GM12875 (cell line): ENCODE data around the gene LHX5.

ENCODE experiments used
- H3K4me3 ChIP-seq: one replicate; pipeline ENCODE4 v1.5.1; 2011; ENCODE audit warnings: low read depth, low read length, control low read depth
- TF ChIP-seq, protein P1 (sequence below): IDR thresholded peaks from 2 replicates; pipeline ENCODE4 v1.5.1; 2011; ENCODE audit warnings: low read depth, mild to moderate bottlenecking, control low read depth, inconsistent platforms, low read length, moderate library complexity, borderline replicate concordance; ENCODE audit not compliant: insufficient read depth

LHX5 gene

DNA sequence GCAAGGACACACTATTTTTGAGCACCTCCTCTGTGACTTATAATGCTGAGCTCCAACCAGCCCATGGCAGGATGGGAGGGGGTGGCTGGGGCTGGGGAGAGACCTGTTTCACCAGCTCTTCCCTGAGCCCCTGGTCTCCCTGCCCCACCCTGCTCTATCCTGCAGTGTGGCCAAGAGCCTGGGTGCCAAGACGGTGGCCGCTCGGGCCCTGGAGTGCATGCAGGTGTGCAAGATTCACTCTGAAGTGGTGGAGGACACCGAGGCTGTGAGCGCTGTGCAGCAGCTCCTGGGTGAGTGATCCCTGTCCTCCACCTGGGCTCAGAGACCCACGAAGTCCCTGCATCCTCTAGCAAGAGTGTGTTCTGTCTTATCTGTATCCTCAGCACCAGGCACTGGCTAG is 35.1 kb downstream of the LHX5 start:
- TF ChIP-seq, protein P1, sequence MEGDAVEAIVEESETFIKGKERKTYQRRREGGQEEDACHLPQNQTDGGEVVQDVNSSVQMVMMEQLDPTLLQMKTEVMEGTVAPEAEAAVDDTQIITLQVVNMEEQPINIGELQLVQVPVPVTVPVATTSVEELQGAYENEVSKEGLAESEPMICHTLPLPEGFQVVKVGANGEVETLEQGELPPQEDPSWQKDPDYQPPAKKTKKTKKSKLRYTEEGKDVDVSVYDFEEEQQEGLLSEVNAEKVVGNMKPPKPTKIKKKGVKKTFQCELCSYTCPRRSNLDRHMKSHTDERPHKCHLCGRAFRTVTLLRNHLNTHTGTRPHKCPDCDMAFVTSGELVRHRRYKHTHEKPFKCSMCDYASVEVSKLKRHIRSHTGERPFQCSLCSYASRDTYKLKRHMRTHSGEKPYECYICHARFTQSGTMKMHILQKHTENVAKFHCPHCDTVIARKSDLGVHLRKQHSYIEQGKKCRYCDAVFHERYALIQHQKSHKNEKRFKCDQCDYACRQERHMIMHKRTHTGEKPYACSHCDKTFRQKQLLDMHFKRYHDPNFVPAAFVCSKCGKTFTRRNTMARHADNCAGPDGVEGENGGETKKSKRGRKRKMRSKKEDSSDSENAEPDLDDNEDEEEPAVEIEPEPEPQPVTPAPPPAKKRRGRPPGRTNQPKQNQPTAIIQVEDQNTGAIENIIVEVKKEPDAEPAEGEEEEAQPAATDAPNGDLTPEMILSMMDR = no peak
- no peak overlapping the region for H3K4me3 ChIP-seq

DNA sequence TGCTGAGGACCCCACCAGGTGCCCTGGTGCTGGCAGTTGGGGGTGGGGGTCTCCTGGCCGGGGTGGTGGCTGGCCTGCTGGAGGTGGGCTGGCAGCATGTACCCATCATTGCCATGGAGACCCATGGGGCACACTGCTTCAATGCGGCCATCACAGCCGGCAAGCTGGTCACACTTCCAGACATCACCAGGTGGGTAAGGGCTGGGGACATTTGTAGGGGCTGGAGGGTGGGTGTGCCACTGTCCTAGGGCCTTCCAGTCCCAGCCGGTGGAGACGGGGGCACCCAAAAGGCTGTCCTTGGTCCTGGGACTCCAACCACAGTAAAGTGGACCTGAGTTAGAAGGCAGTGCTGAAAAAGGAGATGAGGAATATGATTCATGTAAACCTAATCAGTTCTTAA is 36.3 kb downstream of the LHX5 start:
- H3K4me3 ChIP-seq = no peak overlapping the region
- TF ChIP-seq, protein P1 = no peak

DNA sequence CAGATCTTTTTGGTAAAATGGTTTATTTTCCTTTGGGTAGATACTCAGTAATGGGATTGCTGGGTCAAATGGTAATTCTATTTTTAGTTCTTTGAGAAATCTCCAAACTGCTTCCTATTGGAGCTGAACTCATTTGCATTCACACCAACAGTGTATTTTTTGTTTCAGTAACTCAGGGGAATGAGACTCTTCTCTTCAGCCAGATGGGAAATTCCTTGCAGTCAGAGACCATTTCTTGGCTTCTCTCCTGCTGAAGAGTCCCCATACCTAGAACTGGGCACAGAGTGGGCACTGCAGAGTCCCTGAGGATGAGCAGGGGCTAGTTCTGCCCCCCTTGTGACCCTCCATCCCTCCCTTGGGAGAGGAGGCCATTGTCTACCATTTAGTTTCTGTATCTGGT is 38.7 kb downstream of the LHX5 start:
- TF ChIP-seq, protein P1 = no peak
- H3K4me3 ChIP-seq = no peak overlapping the region

DNA sequence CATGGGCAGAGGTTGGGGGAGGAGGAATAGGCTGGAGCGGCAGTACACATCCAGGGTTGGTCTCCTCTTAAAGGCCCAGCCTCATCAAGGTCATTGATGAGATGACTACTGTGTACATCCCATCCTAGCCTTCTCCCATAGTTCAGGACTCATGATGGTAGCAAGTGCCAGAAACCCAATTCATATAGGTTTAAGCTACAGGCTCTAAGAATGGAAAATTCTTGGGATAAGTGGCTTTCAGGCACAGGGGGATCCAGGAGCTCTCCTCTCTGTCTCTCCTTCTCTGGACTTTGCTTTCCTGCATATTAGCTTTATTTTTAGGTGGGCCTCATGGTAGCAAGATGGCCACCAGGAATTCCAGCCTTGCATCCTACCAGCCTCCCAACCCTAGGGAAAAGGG is 43.2 kb downstream of the LHX5 start:
- no peak overlapping the region for H3K4me3 ChIP-seq
- TF ChIP-seq, protein P1 = no peak

DNA sequence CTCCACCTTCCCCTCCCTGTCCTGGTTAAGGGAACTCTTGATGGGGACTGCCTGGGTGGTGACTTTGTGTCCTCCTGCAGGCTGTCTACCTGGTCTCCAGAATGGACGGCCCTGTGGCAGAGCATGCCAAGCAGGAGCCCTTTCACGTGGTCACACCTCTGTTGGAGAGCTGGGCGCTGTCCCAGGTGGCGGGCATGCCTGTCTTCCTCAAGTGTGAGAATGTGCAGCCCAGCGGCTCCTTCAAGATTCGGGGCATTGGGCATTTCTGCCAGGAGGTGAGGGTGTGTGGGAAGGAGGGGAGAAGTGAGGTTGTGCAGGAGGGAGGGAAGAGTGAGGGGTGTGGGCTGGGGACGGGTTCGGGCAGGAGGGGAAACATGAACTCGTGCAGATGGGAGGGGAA is 43.8 kb downstream of the LHX5 start:
- H3K4me3 ChIP-seq = no peak overlapping the region
- TF ChIP-seq, protein P1 = no peak

DNA sequence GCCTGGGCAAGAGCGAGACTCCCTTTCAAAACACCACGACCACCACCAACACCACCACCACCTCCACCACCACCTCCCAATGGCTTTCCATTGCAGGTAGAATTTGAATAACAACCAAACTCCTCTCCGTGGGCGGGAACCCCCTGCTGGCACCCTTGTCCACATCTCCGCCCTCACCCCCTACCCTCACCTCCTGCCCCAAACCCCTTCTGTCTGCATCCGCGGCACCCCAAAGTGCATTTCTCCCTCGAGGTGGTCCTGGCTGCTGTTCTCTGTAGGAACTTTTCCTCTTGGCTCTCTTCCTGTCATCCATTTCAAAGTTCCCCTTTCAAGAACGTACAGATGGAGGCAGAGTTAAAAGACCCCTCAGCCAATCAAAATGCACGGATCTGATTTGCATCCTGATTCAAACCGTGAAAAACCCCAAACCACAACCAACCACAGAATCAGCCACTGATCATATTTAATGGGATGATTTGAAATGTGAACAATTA is 45.7 kb downstream of the LHX5 start:
- no peak overlapping the region for H3K4me3 ChIP-seq
- TF ChIP-seq, protein P1 = no peak

DNA sequence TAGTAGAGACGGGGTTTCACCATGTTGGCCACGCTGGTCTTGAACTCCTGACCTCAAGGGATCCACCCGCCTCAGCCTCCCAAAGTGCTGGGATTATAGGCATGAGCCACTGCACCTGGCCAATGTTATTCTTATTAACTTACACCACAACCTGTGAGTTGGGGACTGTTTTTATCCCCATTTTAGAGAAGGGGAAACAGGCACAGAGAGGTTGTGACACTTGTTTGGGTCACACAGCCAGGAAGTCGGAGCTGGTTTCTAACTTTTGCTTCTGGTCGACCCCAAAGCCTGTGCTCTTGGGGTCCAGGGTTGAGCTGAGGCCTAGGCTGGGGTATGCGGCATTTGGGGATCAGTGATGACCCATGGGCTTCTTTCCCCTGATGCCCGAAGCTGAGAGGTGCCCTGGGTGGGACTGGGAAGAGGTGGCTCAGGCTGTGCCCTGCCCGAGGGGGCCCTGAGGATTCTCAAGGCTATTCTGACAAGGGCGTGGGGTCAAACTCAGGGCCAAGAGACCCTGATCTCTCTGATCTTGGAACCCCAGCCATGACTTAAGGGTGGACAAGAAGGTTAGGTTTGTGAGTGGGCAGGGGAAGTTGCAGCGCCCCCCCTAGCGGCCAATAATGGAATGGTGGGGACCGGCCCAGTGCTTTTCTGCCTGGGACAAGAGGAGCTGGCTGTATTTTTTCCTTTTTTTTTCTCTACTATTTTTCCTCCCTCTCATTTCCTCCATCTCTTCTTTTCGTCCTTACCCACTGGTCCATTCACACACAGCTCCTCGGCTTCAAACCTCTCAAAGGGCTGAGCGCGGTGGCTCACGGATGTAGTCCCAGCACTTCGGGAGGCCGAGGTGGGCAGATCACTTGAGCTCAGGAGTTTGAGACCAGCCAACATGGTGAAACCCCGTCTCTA is 46.5 kb downstream of the LHX5 start:
- TF ChIP-seq, protein P1 = peak; percentile 83
- H3K4me3 ChIP-seq = no peak overlapping the region
